DOHH2 (cell line): ENCODE measurements around the gene LYRM4.

Source experiments
- H3F3A ChIP-seq: fragments of 200-600 bp; sonication (generic), shearing (Covaris generic); 2 replicates; pipeline ENCODE4 v1.6.0; 2016; ENCODE audit warnings: antibody characterized with exemption, mild to moderate bottlenecking; ENCODE audit not compliant: control insufficient read depth, insufficient read depth
- H3K27ac ChIP-seq: fragments of 200-600 bp; sonication (generic); 2 replicates; pipeline ENCODE4 v1.5.1; 2014; ENCODE audit warnings: low read depth, mild to moderate bottlenecking, low read length, moderate library complexity
- H3K27me3 ChIP-seq: fragments of 200-600 bp; sonication (generic); 2 replicates; pipeline ENCODE4 v1.6.1; 2014; ENCODE audit warnings: mild to moderate bottlenecking, low read length, mixed read lengths; ENCODE audit not compliant: control insufficient read depth
- H3K36me3 ChIP-seq: fragments of 200-600 bp; sonication (generic); 2 replicates; pipeline ENCODE4 v1.6.1; 2014; ENCODE audit warnings: mild to moderate bottlenecking, low read length, moderate library complexity, mixed read lengths; ENCODE audit not compliant: control insufficient read depth
- H3K4me1 ChIP-seq: fragments of 200-600 bp; sonication (generic); 2 replicates; pipeline ENCODE4 v1.6.1; 2014; ENCODE audit warnings: mild to moderate bottlenecking, low read length, mixed read lengths; ENCODE audit not compliant: control insufficient read depth
- H3K4me2 ChIP-seq: fragments of 200-600 bp; sonication (generic); 2 replicates; pipeline ENCODE4 v1.6.0; 2014; ENCODE audit warnings: mild to moderate bottlenecking, low read length, moderate library complexity
- H3K4me3 ChIP-seq: fragments of 200-600 bp; sonication (generic); 2 replicates; pipeline ENCODE4 v1.5.1; 2014; ENCODE audit warnings: mild to moderate bottlenecking, low read length, mixed read lengths
- H3K79me2 ChIP-seq: fragments of 200-600 bp; sonication (generic); 2 replicates; pipeline ENCODE4 v1.6.1; 2014; ENCODE audit warnings: mild to moderate bottlenecking, low read length, mixed read lengths; ENCODE audit not compliant: control insufficient read depth
- H3K9me2 ChIP-seq: fragments of 200-600 bp; sonication (generic); replicated peaks from 2 replicates; pipeline ENCODE4 v1.6.1; 2014; ENCODE audit warnings: mild to moderate bottlenecking, low read length, mixed read lengths; ENCODE audit not compliant: control insufficient read depth
- H3K9me3 ChIP-seq: fragments of 200-600 bp; sonication (generic); 2 replicates; pipeline ENCODE4 v1.6.1; 2014; ENCODE audit warnings: antibody characterized with exemption, low read length, mixed read lengths; ENCODE audit not compliant: control insufficient read depth, insufficient read depth
- H4K20me1 ChIP-seq: fragments of 200-600 bp; sonication (generic); 2 replicates; pipeline ENCODE4 v1.6.0; 2014; ENCODE audit warnings: low read depth, mild to moderate bottlenecking, antibody characterized with exemption, low read length, moderate library complexity; ENCODE audit not compliant: control insufficient read depth, insufficient read depth
- EZH2phosphoT487 ChIP-seq: fragments of 200-600 bp; sonication (generic); IDR thresholded peaks from 2 replicates; pipeline ENCODE4 v1.6.1; 2017; ENCODE audit warnings: borderline replicate concordance, mild to moderate bottlenecking, antibody characterized with exemption, low read length, moderate library complexity, mixed read lengths
- TF ChIP-seq, protein P1 (sequence below): fragments of 200-600 bp; sonication (generic); IDR thresholded peaks from one replicate; pipeline ENCODE4 v1.5.1; 2014; ENCODE audit warnings: antibody characterized with exemption, mild to moderate bottlenecking, low read depth, low read length; ENCODE audit not compliant: poor library complexity, severe bottlenecking

Gene LYRM4

DNA sequence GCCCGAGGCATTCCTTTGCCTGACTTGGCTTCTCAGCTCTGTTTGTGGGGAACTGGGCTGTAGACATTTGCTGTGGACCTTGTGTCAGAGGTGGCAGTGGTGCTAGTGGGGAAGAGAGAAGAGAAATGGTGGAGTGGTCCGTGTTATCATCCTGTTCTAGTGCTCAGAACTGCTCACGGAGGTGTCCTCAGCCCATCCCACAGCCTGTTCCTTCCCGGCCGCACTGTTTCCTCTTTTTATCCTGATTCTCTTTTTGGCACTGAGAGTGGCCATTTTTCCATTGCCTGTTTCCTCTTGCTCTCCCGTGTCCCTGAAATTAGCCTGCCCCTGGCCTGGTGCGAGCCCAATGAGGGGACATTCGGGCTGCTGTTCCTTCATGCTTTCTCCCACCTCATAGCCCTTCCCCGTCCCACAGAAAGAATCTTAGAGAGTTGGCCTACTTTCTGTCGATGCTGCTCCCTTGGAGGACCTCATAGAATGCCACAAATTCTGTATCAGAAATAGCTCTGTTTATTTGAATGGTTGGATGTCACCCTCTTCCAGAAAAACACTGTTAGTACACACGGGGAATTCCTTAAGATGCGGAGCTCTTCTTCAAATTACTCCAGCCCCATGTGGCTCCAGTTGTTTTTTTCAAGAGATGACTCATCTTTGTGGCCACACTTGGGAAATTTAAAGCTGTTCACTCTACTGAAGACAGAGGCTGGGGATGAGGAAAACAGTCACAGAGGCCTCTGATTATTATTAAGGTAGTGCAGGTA is 26.6 kb upstream of the LYRM4 start:
- Histone ChIP-seq H3K36me3 (no peaks in the 10 kb centered on the region), H3K27ac (no peak overlapping the region), H3K9me3 (no peaks in the 10 kb centered on the region), H3K9me2 (no peaks in the 10 kb centered on the region), H3K4me3 (no peak overlapping the region), H4K20me1 (peaks cover 8% of the 10 kb centered on the region; the same call in 1 of the 2 replicates), H3K4me1 (peaks cover 7% of the 10 kb centered on the region), H3K27me3 (no peaks in the 10 kb centered on the region), H3F3A (no peaks in the 10 kb centered on the region), H3K4me2 (no peak overlapping the region), H3K79me2 (peaks cover 13% of the 10 kb centered on the region; the same call in 1 of the 2 replicates)
- TF ChIP-seq, protein P1, sequence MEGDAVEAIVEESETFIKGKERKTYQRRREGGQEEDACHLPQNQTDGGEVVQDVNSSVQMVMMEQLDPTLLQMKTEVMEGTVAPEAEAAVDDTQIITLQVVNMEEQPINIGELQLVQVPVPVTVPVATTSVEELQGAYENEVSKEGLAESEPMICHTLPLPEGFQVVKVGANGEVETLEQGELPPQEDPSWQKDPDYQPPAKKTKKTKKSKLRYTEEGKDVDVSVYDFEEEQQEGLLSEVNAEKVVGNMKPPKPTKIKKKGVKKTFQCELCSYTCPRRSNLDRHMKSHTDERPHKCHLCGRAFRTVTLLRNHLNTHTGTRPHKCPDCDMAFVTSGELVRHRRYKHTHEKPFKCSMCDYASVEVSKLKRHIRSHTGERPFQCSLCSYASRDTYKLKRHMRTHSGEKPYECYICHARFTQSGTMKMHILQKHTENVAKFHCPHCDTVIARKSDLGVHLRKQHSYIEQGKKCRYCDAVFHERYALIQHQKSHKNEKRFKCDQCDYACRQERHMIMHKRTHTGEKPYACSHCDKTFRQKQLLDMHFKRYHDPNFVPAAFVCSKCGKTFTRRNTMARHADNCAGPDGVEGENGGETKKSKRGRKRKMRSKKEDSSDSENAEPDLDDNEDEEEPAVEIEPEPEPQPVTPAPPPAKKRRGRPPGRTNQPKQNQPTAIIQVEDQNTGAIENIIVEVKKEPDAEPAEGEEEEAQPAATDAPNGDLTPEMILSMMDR: no peak
- no peak for TF ChIP-seq EZH2phosphoT487

- H3K4me1 ChIP-seq: peaks cover 7% of the 10 kb centered on the region
- no peaks in the 10 kb centered on the region for H3F3A ChIP-seq
- H3K9me3 ChIP-seq: no peaks in the 10 kb centered on the region
- H3K4me2 ChIP-seq: no peak overlapping the region
- no peaks in the 10 kb centered on the region for H3K9me2 ChIP-seq
- TF ChIP-seq, protein P1: no peak
- TF ChIP-seq EZH2phosphoT487: no peak
- H3K27ac ChIP-seq: no peak overlapping the region
- no peak overlapping the region for H3K4me3 ChIP-seq
- H4K20me1 ChIP-seq: peaks cover 8% of the 10 kb centered on the region; the same call in 1 of the 2 replicates
- no peaks in the 10 kb centered on the region for H3K27me3 ChIP-seq
- no peaks in the 10 kb centered on the region for H3K36me3 ChIP-seq
- H3K79me2 ChIP-seq: peaks cover 14% of the 10 kb centered on the region
Measured at GRCh38 chr6:5286780-5287179, 26.0 kb upstream of the LYRM4 start.

GRCh38 chr6:5285526-5285925 is 24.8 kb upstream of the LYRM4 start:
- H3K27me3 ChIP-seq: no peaks in the 10 kb centered on the region
- H3K4me2 ChIP-seq: no peak overlapping the region
- H3K27ac ChIP-seq: no peak overlapping the region
- H3K4me3 ChIP-seq: no peak overlapping the region
- H3K9me2 ChIP-seq: no peaks in the 10 kb centered on the region
- H3K4me1 ChIP-seq: peaks cover 6% of the 10 kb centered on the region
- no peaks in the 10 kb centered on the region for H3F3A ChIP-seq
- H3K36me3 ChIP-seq: no peaks in the 10 kb centered on the region
- peaks cover 19% of the 10 kb centered on the region for H3K79me2 ChIP-seq
- no peaks in the 10 kb centered on the region for H3K9me3 ChIP-seq
- no peak for TF ChIP-seq EZH2phosphoT487
- TF ChIP-seq, protein P1: no peak
- H4K20me1 ChIP-seq: peaks cover 8% of the 10 kb centered on the region; the same call in 1 of the 2 replicates
